ENCODE results near the gene PTPMT1.

The PTPMT1 gene

GRCh38 chr11:47572715-47573255 is 7.4 kb downstream of the PTPMT1 start:
- H3K27ac Mint-ChIP-seq: no peak overlapping the region
- H3K36me3 Mint-ChIP-seq (ENCODE audit: insufficient read depth): peaks cover 55% of the 10 kb centered on the region

DNA sequence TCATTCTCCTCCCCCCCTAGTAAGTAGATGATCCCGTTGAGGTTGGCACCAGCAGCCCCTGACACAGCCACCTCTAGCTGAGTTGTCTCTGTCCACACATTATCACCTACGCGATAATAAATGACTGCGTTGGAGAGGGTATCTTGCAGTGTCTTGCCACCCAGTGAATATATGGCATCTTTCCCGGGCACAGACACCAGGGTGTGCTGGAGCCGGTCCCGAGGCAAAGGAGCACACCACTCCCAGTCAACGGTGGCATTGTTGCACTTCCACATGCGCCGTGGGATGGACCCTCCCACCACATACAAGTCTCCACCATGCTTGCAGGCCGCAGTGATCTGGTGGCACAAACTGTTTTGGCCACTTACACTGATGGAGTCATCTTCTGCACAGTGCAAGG is 7.9 kb downstream of the PTPMT1 start:
- Mint-ChIP-seq H3K36me3 (ENCODE audit: insufficient read depth) (peaks cover 55% of the 10 kb centered on the region), H3K27ac (no peak overlapping the region), H3K4me1 (ENCODE audit: low read depth in 2 of 2) (peaks cover 13 to 27% of the 10 kb centered on the region in 2 donors), H3K4me3 (no peak overlapping the region), H3K27me3 (no peaks in the 10 kb centered on the region), H3K9me3 (no peaks in the 10 kb centered on the region)
- DNase-seq (no peak), ATAC-seq (replicated peaks) (no peak)

More at GRCh38 chr11:47572715-47573255, 7.4 kb downstream of the PTPMT1 start:
- H3K4me3 Mint-ChIP-seq: no peak overlapping the region
- DNase-seq (no peak), ATAC-seq (replicated peaks) (no peak)
- H3K9me3 Mint-ChIP-seq: no peaks in the 10 kb centered on the region
- no peaks in the 10 kb centered on the region for H3K27me3 Mint-ChIP-seq
- peaks cover 10 to 24% of the 10 kb centered on the region in 2 donors for H3K4me1 Mint-ChIP-seq (ENCODE audit: low read depth in 2 of 2)

GRCh38 chr11:47577460-47578041 is 12.2 kb downstream of the PTPMT1 start:
- peak overlapping the region in 1 of 2 donors; percentile 95 for H3K27ac Mint-ChIP-seq
- H3K27me3 Mint-ChIP-seq: no peaks in the 10 kb centered on the region
- no peaks in the 10 kb centered on the region for H3K9me3 Mint-ChIP-seq
- H3K4me3 Mint-ChIP-seq: peak overlapping the region; percentile 92 to 93
- DNase-seq (no peak), ATAC-seq (replicated peaks) (no peak)
- H3K4me1 Mint-ChIP-seq (ENCODE audit: low read depth in 2 of 2): peaks cover 22 to 37% of the 10 kb centered on the region in 2 donors
- peaks cover 60% of the 10 kb centered on the region for H3K36me3 Mint-ChIP-seq (ENCODE audit: insufficient read depth)

DNA sequence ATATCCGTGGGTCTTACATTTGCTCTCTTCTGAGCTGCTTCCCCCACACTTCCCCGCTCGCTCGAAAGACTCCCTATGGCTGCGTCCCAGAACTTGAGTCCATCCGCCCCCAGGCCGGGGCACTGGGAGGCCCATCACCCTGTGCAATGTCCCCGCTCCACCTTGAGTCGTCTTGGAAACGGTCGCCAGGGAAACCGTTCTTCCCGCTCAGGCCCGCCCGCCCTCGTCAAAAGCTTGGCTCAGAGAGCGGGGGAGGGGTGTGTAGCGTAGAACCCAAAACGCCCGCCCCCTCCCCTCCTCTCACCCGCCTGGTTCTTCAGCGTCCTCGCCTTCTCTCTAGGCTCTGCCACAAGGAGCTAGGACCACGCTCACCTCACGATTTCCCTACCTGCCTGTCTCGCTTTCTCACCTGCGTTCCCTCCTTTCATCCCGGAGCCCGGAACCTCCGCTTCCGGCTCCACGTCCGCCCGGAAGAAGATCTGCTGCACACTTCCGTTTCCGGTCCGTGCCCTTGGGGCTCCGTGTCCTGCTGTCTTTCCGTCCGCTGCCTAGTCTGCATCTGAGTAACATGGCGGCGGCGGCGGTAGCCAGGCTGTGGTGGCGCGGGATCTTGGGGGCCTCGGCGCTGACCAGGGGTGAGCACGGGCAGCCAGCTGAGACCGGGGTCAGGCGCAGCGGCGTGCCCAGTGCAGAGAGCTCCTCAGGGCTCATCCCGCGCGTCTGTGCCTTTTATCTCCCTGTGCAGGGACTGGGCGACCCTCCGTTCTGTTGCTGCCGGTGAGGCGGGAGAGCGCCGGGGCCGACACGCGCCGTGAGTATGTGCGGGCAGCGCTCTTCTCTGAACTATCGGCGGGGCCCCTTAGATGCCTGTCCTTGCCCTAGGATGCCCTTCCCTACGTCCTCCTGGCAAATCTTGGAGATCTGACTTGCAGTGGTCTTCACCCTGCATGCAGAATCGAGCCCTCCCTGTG is 13.4 kb downstream of the PTPMT1 start, which contains the start of the genes KBTBD4 and NDUFS3:
TSS of gene KBTBD4 (minus strand) at position 447 of the 971 bp plus-strand sequence. CDS start at position 428, 19 bp downstream.
TSS of gene NDUFS3 (plus strand) at position 551 of the 971 bp plus-strand sequence. CDS start at position 569, 18 bp downstream.
- no peaks in the 10 kb centered on the region for H3K27me3 Mint-ChIP-seq
- DNase-seq (peak; percentile 87 to 92 (median 89)), ATAC-seq (replicated peaks) (peak; percentile 95)
- no peaks in the 10 kb centered on the region for H3K9me3 Mint-ChIP-seq
- peak within 1 kb of the TSS; percentile 92 to 93 for H3K4me3 Mint-ChIP-seq
- peak within 1 kb of the TSS; percentile 92 to 95 for H3K27ac Mint-ChIP-seq
- peaks cover 61% of the 10 kb centered on the region for H3K36me3 Mint-ChIP-seq (ENCODE audit: insufficient read depth)
- H3K4me1 Mint-ChIP-seq (ENCODE audit: low read depth in 2 of 2): peaks cover 22 to 34% of the 10 kb centered on the region in 2 donors

- Mint-ChIP-seq H3K4me1 (ENCODE audit: low read depth in 2 of 2) (peaks cover 9 to 11% of the 10 kb centered on the region in 2 donors), H3K27me3 (no peaks in the 10 kb centered on the region), H3K4me3 (no peak overlapping the region), H3K9me3 (no peaks in the 10 kb centered on the region), H3K27ac (no peak overlapping the region), H3K36me3 (ENCODE audit: insufficient read depth) (peaks cover 50% of the 10 kb centered on the region)
- no peak for ATAC-seq (replicated peaks)
- DNase-seq: no peak
Observed at GRCh38 chr11:47583844-47584243, 18.4 kb downstream of the PTPMT1 start.

- H3K36me3 Mint-ChIP-seq (ENCODE audit: insufficient read depth): peaks cover 41% of the 10 kb centered on the region
- H3K27me3 Mint-ChIP-seq: no peaks in the 10 kb centered on the region
- DNase-seq (no peak), ATAC-seq (replicated peaks) (no peak)
- peak within 1 kb of the TSS in 1 of 2 donors; percentile 79 for H3K27ac Mint-ChIP-seq
- no peaks in the 10 kb centered on the region for H3K9me3 Mint-ChIP-seq
- H3K4me1 Mint-ChIP-seq (ENCODE audit: low read depth in 2 of 2): no peaks in the 10 kb centered on the region
- no peak within 1 kb of the TSS for H3K4me3 Mint-ChIP-seq
Observed at GRCh38 chr11:47586098-47586855, 20.9 kb downstream of the PTPMT1 start, which contains the start of gene FAM180B. FAM180B (plus strand) TSS chr11:47586678; CDS start chr11:47586769, 91 bp downstream.

DNA sequence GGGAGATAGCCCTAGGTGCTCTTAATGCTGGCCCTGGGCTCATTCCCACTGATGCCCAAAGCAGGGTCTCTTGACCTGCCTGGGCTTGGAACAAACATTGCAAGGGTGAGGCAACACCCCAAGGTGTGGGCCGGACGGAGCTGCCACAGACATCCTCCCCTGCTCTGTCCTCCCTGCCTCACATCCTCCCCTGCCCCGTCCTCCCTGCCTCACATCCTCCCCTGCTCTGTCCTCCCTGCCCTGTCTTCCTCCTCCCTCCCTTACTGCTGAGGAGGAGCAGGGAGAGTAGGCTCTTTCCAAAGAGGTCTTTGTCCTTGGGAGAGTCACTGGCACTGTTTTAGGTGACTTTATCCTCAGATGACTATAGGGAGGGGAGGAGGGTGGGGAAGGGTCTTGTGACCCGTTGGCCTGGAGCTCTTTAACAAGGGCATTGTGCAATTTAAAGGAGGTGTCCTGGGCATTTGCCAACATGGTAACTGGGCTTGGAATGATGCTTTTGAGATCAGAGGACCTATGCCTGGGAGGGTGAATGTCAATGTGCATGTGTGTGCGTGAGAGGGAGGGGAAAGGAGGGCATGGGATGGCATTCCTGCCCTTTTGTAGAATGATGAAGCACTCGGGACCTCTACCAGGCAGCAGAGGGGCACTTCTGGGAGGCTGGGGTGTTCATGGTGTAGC is 21.8 kb downstream of the PTPMT1 start:
- ATAC-seq (replicated peaks) (no peak), DNase-seq (no peak)
- Mint-ChIP-seq H3K27ac (peak overlapping the region in 1 of 2 donors; percentile 10), H3K27me3 (peaks cover 0 to 6% of the 10 kb centered on the region in 2 donors), H3K4me1 (ENCODE audit: low read depth in 2 of 2) (peaks cover 0 to 2% of the 10 kb centered on the region in 2 donors), H3K4me3 (no peak overlapping the region), H3K9me3 (no peaks in the 10 kb centered on the region), H3K36me3 (ENCODE audit: insufficient read depth) (peaks cover 38% of the 10 kb centered on the region)

- Mint-ChIP-seq H3K27ac (peak overlapping the region; percentile 10 to 38), H3K4me1 (ENCODE audit: low read depth in 2 of 2) (peaks cover 0 to 2% of the 10 kb centered on the region in 2 donors), H3K27me3 (peaks cover 0 to 12% of the 10 kb centered on the region in 2 donors), H3K36me3 (ENCODE audit: insufficient read depth) (peaks cover 31% of the 10 kb centered on the region), H3K4me3 (no peak overlapping the region), H3K9me3 (no peaks in the 10 kb centered on the region)
- DNase-seq (no peak), ATAC-seq (replicated peaks) (no peak)
Observed at GRCh38 chr11:47587723-47588326, 22.4 kb downstream of the PTPMT1 start.

DNA sequence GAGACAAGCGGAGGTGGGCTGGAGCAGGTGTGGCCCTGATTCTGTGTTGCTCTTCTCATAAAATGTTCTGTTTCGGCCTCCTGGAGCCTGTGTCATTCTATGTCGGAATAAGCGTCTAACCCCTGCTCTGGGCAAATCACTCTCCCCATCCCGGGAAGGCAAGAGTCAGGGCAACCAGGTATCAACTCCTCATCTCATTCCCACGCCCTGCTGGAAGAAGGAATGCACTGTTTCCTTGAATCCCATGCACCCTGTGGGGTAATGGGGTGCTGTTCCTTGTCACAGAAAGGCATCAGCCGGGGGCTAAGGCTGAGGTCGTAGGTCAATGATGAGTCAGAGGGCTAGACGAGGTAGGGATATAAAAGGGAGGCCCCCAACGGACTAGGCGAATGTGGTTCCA is 23.7 kb downstream of the PTPMT1 start:
- H3K27ac Mint-ChIP-seq: no peak overlapping the region
- no peaks in the 10 kb centered on the region for H3K9me3 Mint-ChIP-seq
- ATAC-seq (replicated peaks): no peak
- H3K27me3 Mint-ChIP-seq: peaks cover 11 to 25% of the 10 kb centered on the region in 2 donors
- DNase-seq: no peak
- no peak overlapping the region for H3K4me3 Mint-ChIP-seq
- peaks cover 19% of the 10 kb centered on the region for H3K36me3 Mint-ChIP-seq (ENCODE audit: insufficient read depth)
- peaks cover 0 to 6% of the 10 kb centered on the region in 2 donors for H3K4me1 Mint-ChIP-seq (ENCODE audit: low read depth in 2 of 2)

GRCh38 chr11:47589584-47589976 is 24.2 kb downstream of the PTPMT1 start:
- ATAC-seq (replicated peaks) (no peak), DNase-seq (no peak)
- peaks cover 14 to 30% of the 10 kb centered on the region in 2 donors for H3K27me3 Mint-ChIP-seq

GRCh38 chr11:47589977-47590861 is 24.8 kb downstream of the PTPMT1 start:
- DNase-seq: no peak
- peaks cover 18 to 36% of the 10 kb centered on the region in 2 donors for H3K27me3 Mint-ChIP-seq

More at GRCh38 chr11:47589584-47589976, 24.2 kb downstream of the PTPMT1 start:
- Mint-ChIP-seq H3K4me1 (ENCODE audit: low read depth in 2 of 2) (peaks cover 0 to 8% of the 10 kb centered on the region in 2 donors), H3K4me3 (no peak overlapping the region), H3K27ac (no peak overlapping the region), H3K9me3 (no peaks in the 10 kb centered on the region), H3K36me3 (ENCODE audit: insufficient read depth) (peaks cover 15% of the 10 kb centered on the region)

More at GRCh38 chr11:47589977-47590861, 24.8 kb downstream of the PTPMT1 start:
- Mint-ChIP-seq H3K27ac (no peak overlapping the region), H3K4me3 (no peak overlapping the region), H3K9me3 (no peaks in the 10 kb centered on the region), H3K4me1 (ENCODE audit: low read depth in 2 of 2) (peaks cover 0 to 8% of the 10 kb centered on the region in 2 donors), H3K36me3 (ENCODE audit: insufficient read depth) (peaks cover 8% of the 10 kb centered on the region)
- no peak for ATAC-seq (replicated peaks)

All from effector memory CD8-positive, alpha-beta T cell (primary cell).